Measurements from ENCODE around the gene POLR3K.

DNA sequence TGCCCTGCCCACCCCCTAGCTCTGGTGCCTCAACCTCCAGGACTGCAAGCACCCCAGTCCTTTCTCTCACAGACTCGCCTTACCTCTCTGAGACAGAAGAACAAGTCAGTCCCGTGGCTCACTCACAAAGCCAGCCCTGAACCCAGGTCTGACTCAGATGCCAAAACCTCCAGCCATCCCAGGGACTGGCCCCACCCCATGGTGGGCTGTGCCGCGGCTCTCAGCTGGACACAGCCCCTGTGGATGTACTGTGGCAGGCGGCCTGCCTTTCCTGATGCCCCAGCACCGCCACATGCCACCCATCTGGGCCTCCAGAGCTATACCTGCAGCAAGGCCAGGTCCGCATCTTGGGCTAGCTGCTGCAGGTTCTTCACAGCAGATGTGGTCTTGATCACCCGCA is 44.4 kb upstream of the POLR3K start:
- TF ChIP-seq, protein P1, sequence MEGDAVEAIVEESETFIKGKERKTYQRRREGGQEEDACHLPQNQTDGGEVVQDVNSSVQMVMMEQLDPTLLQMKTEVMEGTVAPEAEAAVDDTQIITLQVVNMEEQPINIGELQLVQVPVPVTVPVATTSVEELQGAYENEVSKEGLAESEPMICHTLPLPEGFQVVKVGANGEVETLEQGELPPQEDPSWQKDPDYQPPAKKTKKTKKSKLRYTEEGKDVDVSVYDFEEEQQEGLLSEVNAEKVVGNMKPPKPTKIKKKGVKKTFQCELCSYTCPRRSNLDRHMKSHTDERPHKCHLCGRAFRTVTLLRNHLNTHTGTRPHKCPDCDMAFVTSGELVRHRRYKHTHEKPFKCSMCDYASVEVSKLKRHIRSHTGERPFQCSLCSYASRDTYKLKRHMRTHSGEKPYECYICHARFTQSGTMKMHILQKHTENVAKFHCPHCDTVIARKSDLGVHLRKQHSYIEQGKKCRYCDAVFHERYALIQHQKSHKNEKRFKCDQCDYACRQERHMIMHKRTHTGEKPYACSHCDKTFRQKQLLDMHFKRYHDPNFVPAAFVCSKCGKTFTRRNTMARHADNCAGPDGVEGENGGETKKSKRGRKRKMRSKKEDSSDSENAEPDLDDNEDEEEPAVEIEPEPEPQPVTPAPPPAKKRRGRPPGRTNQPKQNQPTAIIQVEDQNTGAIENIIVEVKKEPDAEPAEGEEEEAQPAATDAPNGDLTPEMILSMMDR (IDR thresholded peaks at IDR 0.05; ENCODE audit: low read length), result no peak
- TF ChIP-seq EZH2phosphoT487 (IDR thresholded peaks at IDR 0.05; ENCODE audit: low read length), result no peak
